NCI-H146 treated with DMSO at 0.1 percent for 48 hours (cell line): ENCODE measurements around the gene ARL8B.
"Not testable (repeated sequence)": the region's sequence is repeated elsewhere in the genome, so short reads cannot be mapped to it uniquely, and the experiment has no call there.

Experiments
- DNase-seq: peaks from one replicate; lab custom pipeline; 2025; ENCODE audit not compliant: unreplicated experiment; lab: John Stamatoyannopoulos, UW

ARL8B gene

DNA sequence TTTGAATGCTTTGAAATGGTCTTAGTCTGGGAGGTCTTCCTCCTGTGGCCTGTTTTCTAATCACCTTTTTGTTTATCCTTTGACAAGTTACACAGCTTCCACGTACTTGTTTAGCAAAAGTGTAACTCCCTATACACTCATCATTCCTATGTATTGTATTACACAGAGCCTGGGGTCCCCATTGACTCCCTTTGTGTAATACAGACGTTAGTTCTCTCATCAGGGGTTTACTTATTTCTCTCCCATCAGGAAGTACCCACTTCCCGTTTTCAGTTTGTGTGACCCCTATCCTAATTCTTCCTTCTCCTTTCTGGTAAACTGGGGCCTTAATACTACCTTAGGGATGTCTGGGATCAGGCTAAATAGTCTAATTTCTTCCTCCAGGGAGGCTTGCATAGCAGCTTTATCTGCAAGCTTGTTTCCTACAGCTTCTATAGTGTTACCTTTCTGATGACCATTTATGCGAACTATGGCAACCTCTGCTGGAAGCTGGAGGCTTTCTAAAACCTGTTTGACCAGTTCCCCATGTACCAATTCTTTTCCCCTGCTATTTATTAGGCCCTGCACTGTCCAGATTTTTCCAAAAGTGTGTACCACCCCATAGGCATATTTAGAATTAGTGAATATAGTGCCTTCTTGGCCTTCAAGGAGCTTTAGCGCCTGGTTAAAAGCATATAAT lies 22.4 kb downstream of the ARL8B start:
- no peak for DNase-seq

GRCh38 chr3:5145120-5145519 lies 23.0 kb downstream of the ARL8B start:
- no peak for DNase-seq

- DNase-seq, result not testable (repeated sequence)
Observed at GRCh38 chr3:5147152-5147551, 25.1 kb downstream of the ARL8B start.

GRCh38 chr3:5149306-5149880 lies 27.3 kb downstream of the ARL8B start:
- DNase-seq, result no peak

DNA sequence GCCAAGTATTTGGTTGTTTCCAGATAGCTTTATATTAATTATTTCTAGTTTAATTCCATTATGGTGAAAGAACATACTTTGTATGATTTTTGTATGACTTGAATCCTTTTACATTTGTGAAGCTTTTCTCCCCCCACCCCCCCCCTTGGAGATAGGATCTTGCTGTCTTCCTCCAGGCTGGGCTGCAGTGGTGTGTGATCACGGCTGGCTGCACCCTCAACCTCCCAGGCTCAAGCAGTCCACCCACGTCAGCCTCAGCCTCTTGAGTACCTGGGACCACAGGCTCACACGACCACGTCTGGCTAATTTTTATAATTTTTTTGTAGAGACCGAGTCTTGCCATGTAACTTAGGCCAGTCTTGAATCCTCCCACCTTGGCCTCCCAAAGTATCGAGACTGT lies 29.5 kb downstream of the ARL8B start:
- DNase-seq, result no peak

DNA sequence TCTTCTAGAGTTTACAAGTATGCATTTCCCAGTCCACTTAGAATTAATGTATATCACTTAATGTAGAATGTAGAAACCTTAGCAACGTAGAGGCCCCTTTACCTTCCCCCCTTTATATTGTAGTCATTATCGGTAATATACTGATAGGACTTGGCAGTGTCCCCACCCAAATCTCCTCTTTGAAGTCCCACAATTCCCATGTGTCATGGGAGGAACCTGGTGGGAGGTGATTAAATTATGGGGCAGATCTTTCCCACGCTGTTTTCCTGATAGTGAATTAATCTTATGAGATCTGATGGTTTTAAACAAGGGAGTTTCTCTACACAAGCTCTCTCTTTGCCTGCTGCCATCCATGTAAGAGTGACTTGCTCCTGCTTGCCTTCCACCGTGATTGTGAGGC lies 31.0 kb downstream of the ARL8B start:
- DNase-seq, result no peak

DNA sequence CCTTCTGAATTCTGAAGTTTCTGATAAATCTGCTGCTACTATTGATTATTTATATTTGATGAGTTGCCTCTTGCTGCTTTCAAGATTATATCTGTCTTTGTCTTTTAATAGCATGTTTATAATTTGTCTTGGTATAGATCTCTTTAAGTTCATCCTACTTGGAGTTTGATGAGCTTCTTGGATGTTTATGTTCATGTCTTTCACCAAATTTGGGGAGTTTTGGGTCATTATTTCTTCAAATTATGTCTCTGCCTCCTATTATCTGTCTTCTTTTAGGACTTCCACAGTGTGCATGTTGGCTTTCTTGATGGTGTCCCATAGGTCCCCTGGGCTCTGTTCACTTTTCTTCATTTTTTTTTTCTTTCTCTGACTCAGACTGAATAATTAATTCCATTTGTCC lies 33.1 kb downstream of the ARL8B start:
- DNase-seq, result no peak

DNA sequence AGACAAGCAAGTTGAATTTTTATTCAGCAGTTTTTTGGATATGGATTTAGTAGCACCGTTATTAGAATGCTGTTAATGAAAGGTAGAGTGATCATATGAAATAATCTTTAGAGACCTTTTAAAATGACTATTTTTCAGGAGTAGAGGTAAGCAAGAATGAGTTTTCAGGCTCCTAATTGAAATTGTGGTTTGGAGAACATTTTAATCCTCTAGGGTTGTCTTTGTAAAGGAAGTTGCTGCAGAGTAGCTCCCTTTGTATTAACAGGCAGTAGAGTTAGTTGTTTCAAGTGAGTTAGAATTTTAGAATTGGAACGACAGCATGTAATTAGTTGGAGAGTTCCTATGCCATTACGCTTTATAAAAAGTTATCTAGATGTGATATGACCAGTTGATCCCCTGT lies 38.2 kb downstream of the ARL8B start:
- no peak for DNase-seq

DNA sequence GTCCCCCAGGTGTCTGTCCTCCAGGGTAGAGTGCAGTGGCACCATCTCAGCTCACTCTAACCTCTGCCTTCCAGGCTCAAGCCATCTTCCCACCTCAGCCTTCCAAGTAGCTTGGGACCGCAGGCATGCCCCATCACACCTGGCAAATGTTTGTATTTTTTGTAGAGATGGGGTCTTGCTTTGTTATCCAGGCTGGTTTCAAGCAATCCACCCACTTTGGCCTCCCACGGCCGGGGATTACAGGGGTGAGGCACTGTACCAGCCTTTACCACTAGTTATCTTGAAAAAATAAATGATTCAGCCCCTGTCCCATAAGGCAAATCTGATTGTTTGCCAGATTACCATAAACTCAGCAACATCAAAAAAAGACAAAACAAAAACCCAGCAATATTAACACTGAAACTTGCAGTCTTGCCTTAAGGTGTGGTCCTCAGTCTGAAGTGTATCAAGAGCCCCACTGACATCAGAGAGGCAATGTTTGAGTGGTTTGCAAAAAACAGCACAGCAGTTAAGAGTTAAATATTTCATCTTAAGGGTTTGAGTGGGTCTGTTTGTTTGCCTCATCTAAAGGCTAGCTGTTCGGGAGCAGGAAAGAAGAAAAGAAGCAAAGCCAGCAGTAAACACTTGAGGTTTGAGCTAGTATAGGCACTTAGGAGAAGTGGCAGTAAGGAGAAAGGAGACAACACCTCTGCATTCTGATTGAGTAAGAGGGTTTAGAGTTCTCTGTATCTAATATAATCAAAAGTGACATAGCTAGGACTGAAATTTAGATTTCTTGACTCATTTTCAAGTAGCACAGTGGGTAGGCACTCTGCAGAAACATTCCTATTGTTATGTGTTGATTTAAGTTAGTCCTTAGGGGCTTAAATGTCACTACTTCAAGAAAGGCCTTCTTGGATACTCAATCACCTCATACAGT lies 39.1 kb downstream of the ARL8B start:
- no peak for DNase-seq

- no peak for DNase-seq
Observed at GRCh38 chr3:5162102-5162501, 40.0 kb downstream of the ARL8B start.

- DNase-seq, result no peak
Observed at GRCh38 chr3:5165698-5166097, 43.6 kb downstream of the ARL8B start.

GRCh38 chr3:5166846-5167245 lies 44.8 kb downstream of the ARL8B start:
- no peak for DNase-seq

GRCh38 chr3:5168110-5168509 lies 46.0 kb downstream of the ARL8B start:
- DNase-seq, result no peak

DNA sequence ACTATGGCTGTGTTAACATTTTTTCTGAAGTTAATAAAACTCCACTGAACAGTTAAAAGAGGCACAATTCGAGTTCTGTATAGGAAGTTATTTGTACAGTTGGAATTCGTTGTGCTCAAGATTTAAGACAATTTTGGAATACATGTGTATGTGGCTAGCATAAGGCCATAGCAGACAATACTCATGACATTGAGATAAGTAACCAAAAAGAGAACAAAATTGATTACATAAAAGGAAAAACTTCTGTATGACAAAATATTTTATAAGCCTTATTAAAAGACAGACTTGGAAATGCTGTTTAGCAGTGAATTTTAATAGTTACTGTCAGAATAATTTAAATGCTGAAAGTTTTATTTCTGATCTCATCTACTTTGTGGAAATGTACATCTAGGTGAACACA lies 47.7 kb downstream of the ARL8B start:
- DNase-seq, result no peak

DNA sequence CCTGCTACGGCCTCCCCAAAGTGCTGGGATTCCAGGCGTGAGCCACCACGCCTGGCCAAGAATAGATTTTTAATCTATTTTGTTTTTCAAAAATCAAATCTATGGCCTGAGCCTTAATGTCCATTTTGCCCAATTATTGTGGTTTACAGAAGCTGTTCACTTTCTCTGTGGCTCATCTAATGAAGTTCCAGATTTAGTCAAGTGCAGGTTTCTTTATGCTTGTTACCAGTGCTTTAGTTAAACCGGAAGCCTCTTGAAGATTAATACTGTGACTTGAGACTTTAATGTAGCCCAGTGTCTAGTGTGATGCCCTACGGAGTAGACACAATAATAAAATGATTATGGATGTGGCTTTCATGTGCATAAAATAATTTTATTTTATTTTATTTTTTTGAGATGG lies 48.9 kb downstream of the ARL8B start:
- DNase-seq, result no peak

GRCh38 chr3:5172018-5172417 lies 49.9 kb downstream of the ARL8B start:
- DNase-seq, result no peak

DNA sequence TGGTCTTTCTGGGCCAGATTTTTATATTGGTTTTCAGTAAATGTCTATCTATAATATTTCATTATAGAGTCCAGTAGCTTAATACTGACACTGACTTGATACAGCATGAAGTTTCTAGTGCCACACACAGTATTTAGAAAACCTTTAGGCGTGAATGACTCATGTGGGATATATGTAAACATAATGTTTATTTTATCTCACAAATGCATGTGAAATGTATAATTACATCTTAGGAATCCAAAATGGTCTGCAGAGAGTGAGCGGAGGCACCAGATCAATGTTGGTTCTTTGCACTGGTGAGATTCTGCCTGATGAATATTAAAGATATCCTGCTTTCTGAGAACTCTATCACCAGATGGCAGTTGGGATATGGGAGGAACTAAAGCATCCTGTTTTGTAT lies 56.9 kb downstream of the ARL8B start:
- DNase-seq, result not testable (repeated sequence)

DNA sequence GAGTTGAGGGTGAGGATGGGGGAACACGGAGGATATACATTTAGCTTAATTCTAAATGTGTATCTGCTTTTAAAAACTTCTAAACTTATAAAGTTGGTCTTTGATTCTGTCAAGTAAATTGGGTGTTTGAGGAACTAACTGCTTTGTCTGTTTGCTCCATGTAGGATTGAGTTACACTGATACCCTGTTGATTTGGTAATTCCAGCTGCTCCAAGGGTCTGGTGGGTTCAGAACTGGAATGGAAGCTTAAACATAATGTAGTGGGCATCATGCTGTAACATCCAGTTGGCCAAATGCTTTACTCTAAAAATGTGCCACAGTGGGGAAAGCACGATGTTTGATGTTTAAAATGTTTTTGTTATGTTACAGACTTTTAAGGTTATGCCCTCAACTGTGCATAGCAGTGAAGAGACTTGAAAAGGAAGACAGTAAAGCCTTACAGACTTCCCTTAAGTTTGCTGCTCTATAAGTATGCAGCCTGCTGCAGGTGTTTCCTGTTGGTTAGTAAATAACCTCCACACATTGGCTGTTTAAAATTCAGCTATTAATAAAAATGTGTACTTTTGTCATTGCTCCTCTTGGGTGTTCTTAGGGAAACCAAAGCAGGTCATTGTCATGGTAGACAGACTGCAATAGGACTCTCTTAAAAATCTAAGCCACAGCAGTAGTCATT lies 59.5 kb downstream of the ARL8B start:
- no peak for DNase-seq

DNA sequence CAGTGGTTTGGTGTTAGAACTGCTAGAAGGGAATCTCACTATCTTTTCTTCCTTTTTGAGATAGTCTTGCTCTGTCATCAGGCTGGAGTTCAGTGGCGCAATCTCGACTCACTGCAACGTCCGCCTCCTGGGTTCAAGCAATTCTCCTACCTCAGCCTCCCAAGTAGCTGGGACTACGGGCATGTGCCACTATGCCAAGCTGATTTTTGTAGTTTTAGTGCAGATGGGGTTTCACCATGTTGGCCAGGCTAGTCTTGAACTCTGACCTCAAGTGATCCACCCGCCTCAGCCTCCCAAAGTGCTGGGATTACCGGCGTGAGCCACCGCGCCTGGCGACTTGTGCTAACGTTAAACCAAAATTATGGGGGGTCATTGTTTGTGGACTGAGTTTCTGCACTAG lies 61.6 kb downstream of the ARL8B start:
- DNase-seq, result not testable (repeated sequence)

DNA sequence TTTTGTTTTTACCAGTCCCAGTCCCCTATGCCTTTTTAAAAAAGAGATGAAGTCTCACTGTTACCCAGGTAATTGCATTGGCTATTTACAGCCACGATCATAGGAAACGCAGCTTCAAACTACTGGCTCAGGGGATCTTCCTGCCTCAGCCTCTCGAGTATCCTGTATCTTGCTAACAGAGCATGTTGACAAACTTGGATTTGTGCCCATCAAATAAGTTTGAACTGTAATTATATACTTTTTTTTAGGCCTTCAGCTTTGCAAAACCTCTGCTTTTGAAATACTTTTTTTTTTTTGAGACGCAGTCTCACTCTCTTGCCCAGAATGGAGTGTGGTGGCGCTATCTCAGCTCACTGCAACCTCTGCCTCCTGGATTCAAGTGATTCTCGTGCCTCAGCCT lies 62.4 kb downstream of the ARL8B start:
- DNase-seq, result no peak

GRCh38 chr3:5185093-5185673 lies 63.1 kb downstream of the ARL8B start:
- DNase-seq, result no peak
